GM21737 (cell line): ENCODE results near the gene RASSF8.
A peak's percentile ranks its signal among the peaks of the same experiment; 100 is the strongest.

Experiments used
- ATAC-seq: cut with Tn5 transposase; IDR thresholded peaks from one replicate; pipeline ENCODE4 v1.9.1; 2021; ENCODE audit warnings: mild to moderate bottlenecking, moderate library complexity; ENCODE audit not compliant: unreplicated experiment

Gene RASSF8

GRCh38 chr12:25958428-25959070 is at the start of gene RASSF8:
Gene RASSF8, plus strand, starts transcription at chr12:25958682. Its CDS starts 96,662 bp downstream, at chr12:26055344.
- ATAC-seq = peak; percentile 88

- no peak for ATAC-seq
Observed at GRCh38 chr12:25914551-25914950, 43.9 kb upstream of the RASSF8 start.

- ATAC-seq = no peak
Observed at GRCh38 chr12:25924491-25925001, 33.9 kb upstream of the RASSF8 start.

GRCh38 chr12:25925064-25925463 is 33.4 kb upstream of the RASSF8 start:
- no peak for ATAC-seq

GRCh38 chr12:25926536-25926935 is 31.9 kb upstream of the RASSF8 start:
- no peak for ATAC-seq

- no peak for ATAC-seq
Observed at GRCh38 chr12:25929142-25929541, 29.3 kb upstream of the RASSF8 start.

GRCh38 chr12:25932971-25933370 is 25.5 kb upstream of the RASSF8 start:
- no peak for ATAC-seq

- ATAC-seq = no peak
Observed at GRCh38 chr12:25934456-25934855, 24.0 kb upstream of the RASSF8 start.

- no peak for ATAC-seq
Observed at GRCh38 chr12:25935355-25936144, 22.9 kb upstream of the RASSF8 start.

- ATAC-seq = no peak
Observed at GRCh38 chr12:25937096-25937495, 21.4 kb upstream of the RASSF8 start.

GRCh38 chr12:25938581-25938980 is 19.9 kb upstream of the RASSF8 start:
- no peak for ATAC-seq

GRCh38 chr12:25939606-25940005 is 18.9 kb upstream of the RASSF8 start:
- ATAC-seq = no peak

GRCh38 chr12:25940886-25941285 is 17.6 kb upstream of the RASSF8 start:
- ATAC-seq = no peak

GRCh38 chr12:25942709-25943108 is 15.8 kb upstream of the RASSF8 start:
- no peak for ATAC-seq

GRCh38 chr12:25943940-25944339 is 14.5 kb upstream of the RASSF8 start:
- no peak for ATAC-seq

- no peak for ATAC-seq
Observed at GRCh38 chr12:25949343-25949742, 9.1 kb upstream of the RASSF8 start.

GRCh38 chr12:25950329-25951115 is 8.0 kb upstream of the RASSF8 start:
- ATAC-seq = no peak

- ATAC-seq = no peak
Observed at GRCh38 chr12:25957793-25958427, 572 bp upstream of the RASSF8 start.

GRCh38 chr12:25959071-25959961 is 834 bp downstream of the RASSF8 start:
- ATAC-seq = no peak

GRCh38 chr12:25960143-25960542 is 1.7 kb downstream of the RASSF8 start:
- ATAC-seq = no peak
